ENCODE results near the gene TXNDC5.

The TXNDC5 gene

DNA sequence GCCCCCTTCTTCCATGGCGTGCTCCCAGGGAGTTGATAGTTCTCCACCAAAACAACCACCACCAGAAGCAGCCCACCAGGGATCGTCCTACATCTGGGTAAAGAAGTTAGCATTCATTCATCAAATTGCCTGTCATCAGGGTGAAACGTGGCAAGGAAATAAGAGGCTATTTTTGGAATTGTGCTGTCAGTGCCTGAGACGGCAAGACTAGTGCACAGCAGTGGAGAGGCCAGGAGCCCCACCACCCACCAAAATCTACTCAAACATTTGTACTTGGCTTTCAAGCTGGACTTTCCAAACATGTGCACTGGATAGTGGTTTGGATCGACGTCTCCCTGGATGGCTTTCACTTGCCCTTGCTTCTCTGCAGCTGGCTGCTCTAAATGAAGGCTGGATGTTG is 44.8 kb downstream of the TXNDC5 start:
- Mint-ChIP-seq H3K27me3 (peaks cover 59% of the 10 kb centered on the region), H3K36me3 (ENCODE audit: insufficient read depth) (peaks cover 2% of the 10 kb centered on the region), H3K4me3 (no peak overlapping the region), H3K27ac (ENCODE audit: low read depth) (no peak overlapping the region), H3K4me1 (no peaks in the 10 kb centered on the region), H3K9me3 (no peaks in the 10 kb centered on the region)
- DNase-seq (ENCODE audit: low spot score in 2 of 2) (no peak), ATAC-seq (replicated peaks; ENCODE audit: extremely low read depth, poor library complexity, severe bottlenecking) (no peak)

DNA sequence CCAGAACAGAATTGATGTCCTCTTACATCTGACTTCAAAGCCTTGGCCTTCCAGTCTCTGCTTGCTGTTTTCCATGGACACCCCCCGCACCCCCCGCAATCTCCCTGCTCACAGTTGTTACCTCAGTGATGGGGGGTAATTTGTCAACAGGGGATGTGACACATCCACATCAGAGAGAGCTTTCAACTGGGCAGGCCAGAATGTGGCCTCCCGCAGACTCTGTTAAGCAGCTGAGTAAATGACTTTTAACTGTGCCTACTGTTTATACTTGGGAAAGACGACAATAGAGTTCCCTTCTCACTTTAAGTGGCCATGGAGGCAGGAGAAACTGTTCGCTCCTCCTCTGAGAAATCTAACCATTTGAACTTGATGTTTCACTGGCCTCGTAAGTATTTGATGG is 51.0 kb downstream of the TXNDC5 start:
- ATAC-seq (replicated peaks; ENCODE audit: extremely low read depth, poor library complexity, severe bottlenecking): no peak

DNA sequence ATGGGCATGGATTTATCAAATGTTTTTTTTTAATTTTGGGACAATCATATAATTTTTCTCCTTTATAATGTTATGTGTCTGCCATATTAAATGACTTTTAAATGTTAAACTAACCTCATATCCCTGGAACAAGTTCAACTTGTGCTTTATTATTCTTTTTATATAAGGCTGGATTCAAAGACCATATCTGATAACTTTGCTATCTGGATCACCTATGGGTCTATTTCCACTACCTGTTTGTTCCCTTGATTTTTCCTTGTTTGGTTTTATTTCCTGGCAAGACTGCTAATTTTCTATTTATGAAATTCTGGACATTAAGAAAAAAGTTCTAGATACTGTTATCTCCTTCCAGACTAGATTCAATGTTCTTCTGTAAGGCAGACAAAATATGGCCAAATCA is 58.8 kb downstream of the TXNDC5 start:
- peaks cover 10% of the 10 kb centered on the region for H3K27me3 Mint-ChIP-seq
- no peak for DNase-seq (ENCODE audit: low spot score in 2 of 2)
- H3K4me1 Mint-ChIP-seq: no peaks in the 10 kb centered on the region
- no peaks in the 10 kb centered on the region for H3K36me3 Mint-ChIP-seq (ENCODE audit: insufficient read depth)
- no peak for ATAC-seq (replicated peaks; ENCODE audit: extremely low read depth, poor library complexity, severe bottlenecking)
- no peaks in the 10 kb centered on the region for H3K9me3 Mint-ChIP-seq
- H3K4me3 Mint-ChIP-seq: no peak overlapping the region
- no peak overlapping the region for H3K27ac Mint-ChIP-seq (ENCODE audit: low read depth)

More for the DNA sequence above, 51.0 kb downstream of the TXNDC5 start:
- H3K9me3 Mint-ChIP-seq: no peaks in the 10 kb centered on the region
- peaks cover 39% of the 10 kb centered on the region for H3K27me3 Mint-ChIP-seq
- DNase-seq (ENCODE audit: low spot score in 2 of 2): no peak
- peaks cover 2% of the 10 kb centered on the region for H3K36me3 Mint-ChIP-seq (ENCODE audit: insufficient read depth)
- H3K4me1 Mint-ChIP-seq: no peaks in the 10 kb centered on the region
- no peak overlapping the region for H3K27ac Mint-ChIP-seq (ENCODE audit: low read depth)
- no peak overlapping the region for H3K4me3 Mint-ChIP-seq

DNA sequence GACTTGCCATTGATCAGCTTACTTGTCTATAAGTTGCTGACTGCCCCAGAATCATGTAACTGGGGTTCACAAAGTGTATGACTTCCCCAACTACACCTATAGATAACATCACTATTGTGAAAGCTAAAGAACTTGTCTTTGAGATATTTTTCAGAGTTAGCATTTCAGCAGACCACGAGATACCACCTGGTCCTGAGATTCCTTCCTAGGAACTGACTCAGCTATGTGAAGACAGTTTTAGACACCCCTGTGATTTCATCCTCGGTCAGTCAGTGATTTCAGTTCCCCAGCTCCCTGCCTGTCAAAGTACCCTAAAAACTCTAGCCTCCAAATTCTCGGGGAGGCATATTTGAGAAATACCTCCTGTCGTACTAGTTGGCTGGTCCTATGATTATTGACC is 62.4 kb downstream of the TXNDC5 start:
- DNase-seq (ENCODE audit: low spot score in 2 of 2) (no peak), ATAC-seq (replicated peaks; ENCODE audit: extremely low read depth, poor library complexity, severe bottlenecking) (no peak)
- no peak overlapping the region for H3K4me3 Mint-ChIP-seq
- H3K9me3 Mint-ChIP-seq: no peaks in the 10 kb centered on the region
- no peak overlapping the region for H3K27ac Mint-ChIP-seq (ENCODE audit: low read depth)
- no peaks in the 10 kb centered on the region for H3K36me3 Mint-ChIP-seq (ENCODE audit: insufficient read depth)
- peaks cover 34% of the 10 kb centered on the region for H3K27me3 Mint-ChIP-seq
- H3K4me1 Mint-ChIP-seq: no peaks in the 10 kb centered on the region

DNA sequence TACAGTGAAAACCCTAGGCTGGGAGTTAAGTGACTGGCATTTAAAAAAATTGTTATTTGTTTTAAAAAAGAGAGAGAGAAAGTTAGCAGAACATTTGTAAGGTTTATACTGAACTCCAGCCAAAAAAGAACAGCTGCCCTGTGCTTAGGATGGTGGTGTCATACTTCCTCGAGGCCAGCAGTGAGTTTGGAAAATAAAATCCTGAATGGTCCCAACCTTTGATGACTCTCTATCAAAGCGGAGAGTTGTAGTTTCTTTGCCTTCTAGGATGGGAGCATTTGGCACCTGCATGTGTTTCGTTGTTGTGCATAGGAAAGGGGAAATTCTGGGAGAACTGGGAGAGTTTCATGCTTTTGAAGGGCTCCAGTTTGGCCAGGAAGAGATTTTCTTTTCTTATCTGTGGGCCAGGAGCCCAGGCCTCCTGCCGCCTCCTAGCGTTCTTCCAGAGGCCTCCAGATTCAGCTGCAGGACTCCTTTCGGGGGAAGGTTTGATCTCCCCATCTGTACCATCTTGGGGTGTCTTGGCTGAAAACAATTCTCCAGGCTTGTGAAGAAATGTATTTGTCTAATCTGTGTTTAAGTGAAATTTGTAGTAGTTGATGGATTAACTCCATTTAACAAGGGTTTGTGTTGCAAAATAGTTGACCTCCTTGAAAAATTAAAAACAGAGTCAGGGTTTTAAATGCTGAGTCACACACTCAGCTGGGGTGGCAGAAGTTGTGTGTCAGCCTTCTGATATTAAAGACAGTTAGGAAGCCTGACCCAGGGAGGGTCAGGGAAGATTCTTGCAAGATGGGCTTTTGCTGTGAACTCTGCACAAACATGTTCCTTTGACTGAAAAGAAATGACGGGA is 63.4 kb downstream of the TXNDC5 start:
- Mint-ChIP-seq H3K27me3 (peaks cover 34% of the 10 kb centered on the region), H3K36me3 (ENCODE audit: insufficient read depth) (no peaks in the 10 kb centered on the region), H3K4me3 (no peak overlapping the region), H3K9me3 (no peaks in the 10 kb centered on the region), H3K27ac (ENCODE audit: low read depth) (no peak overlapping the region), H3K4me1 (no peaks in the 10 kb centered on the region)
- ATAC-seq (replicated peaks; ENCODE audit: extremely low read depth, poor library complexity, severe bottlenecking) (no peak), DNase-seq (ENCODE audit: low spot score in 2 of 2) (no peak)

DNA sequence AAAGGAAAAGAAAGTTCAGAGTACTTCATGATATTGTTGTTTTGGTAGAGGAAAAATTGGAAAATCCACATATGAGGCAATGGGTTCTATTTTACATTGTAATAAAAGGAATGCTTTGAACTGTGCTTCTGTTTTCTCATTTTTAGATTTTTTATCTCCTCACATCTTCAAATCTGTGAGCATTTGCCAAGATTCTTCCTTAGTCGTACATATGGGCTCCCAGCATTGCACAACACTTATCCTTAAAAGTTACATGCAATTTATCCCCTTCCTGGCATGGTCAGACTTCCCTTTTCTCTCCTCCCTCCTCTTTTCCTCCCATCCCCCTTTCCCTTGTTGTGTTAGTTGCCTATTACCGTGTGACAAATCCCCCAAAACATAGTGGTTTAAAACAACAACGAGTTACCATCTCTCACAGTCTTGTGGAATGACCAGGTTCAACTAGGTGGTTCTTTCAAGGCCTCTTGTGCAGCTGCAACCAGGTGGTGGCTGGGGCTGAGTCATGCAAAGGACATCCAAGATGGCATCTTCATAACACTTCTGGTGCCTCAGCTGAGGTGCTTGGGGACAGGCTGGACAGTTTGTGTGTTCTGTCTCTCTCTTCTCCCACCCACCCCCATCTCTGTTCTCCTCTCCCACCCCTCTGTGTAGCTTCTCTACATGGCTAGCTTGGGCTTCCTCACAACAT is 68.7 kb downstream of the TXNDC5 start:
- no peaks in the 10 kb centered on the region for H3K36me3 Mint-ChIP-seq (ENCODE audit: insufficient read depth)
- peaks cover 25% of the 10 kb centered on the region for H3K27me3 Mint-ChIP-seq
- no peak for ATAC-seq (replicated peaks; ENCODE audit: extremely low read depth, poor library complexity, severe bottlenecking)
- H3K9me3 Mint-ChIP-seq: no peaks in the 10 kb centered on the region
- no peak overlapping the region for H3K27ac Mint-ChIP-seq (ENCODE audit: low read depth)
- no peaks in the 10 kb centered on the region for H3K4me1 Mint-ChIP-seq
- no peak for DNase-seq (ENCODE audit: low spot score in 2 of 2)
- no peak overlapping the region for H3K4me3 Mint-ChIP-seq

DNA sequence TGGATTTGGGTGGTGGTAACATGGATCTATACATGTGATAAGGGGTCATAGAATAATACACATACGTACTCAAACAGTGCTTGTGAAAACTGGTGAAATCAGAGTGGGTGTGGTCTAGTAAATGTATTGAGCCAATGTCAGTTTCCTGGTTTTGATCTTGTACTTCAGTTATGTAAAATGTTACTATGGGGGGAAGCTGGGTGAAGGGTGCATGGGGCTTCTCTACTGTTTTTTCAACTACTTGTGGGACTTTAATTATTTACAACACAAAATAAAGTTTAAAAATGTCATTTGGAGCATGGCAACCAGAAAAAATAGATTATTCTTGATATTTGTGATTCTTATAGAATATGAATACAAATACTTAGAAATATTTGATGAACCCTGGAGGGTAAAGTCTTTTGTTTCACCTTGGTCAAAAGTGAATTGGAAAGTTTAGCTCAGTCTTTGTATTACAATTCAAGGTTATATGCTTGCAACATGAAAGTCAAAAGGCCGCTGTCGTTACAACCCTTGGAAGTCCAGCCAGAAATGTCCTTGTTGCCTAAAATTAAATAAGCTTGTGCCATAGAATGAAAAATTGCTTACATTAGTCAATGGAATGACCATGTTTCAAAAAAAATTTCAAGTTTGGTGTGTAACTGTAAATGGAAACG is 74.1 kb downstream of the TXNDC5 start:
- Mint-ChIP-seq H3K4me1 (no peaks in the 10 kb centered on the region), H3K27ac (ENCODE audit: low read depth) (no peak overlapping the region), H3K36me3 (ENCODE audit: insufficient read depth) (no peaks in the 10 kb centered on the region), H3K4me3 (no peak overlapping the region), H3K27me3 (peaks cover 29% of the 10 kb centered on the region), H3K9me3 (no peaks in the 10 kb centered on the region)
- ATAC-seq (replicated peaks; ENCODE audit: extremely low read depth, poor library complexity, severe bottlenecking): no peak
- DNase-seq (ENCODE audit: low spot score in 2 of 2): no peak

DNA sequence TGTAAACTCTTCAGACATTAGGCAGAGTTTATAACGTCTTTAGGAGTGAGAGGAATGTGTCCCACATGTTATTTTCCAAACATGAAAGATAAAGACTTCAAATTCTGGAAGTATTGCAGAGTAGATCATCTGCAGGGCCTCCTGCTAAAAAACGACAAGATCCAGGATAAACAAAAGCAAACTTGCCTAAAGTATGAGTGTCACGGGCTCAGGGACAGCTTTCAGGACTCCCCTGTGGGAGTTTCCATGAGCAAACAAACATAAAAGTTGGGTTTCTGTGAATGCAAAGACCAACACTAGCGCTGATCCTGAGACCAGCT is 76.9 kb downstream of the TXNDC5 start:
- H3K27me3 Mint-ChIP-seq: peaks cover 42% of the 10 kb centered on the region
- H3K27ac Mint-ChIP-seq (ENCODE audit: low read depth): no peak overlapping the region
- ATAC-seq (replicated peaks; ENCODE audit: extremely low read depth, poor library complexity, severe bottlenecking) (no peak), DNase-seq (ENCODE audit: low spot score in 2 of 2) (no peak)
- no peak overlapping the region for H3K4me3 Mint-ChIP-seq
- no peaks in the 10 kb centered on the region for H3K9me3 Mint-ChIP-seq
- H3K4me1 Mint-ChIP-seq: no peaks in the 10 kb centered on the region
- H3K36me3 Mint-ChIP-seq (ENCODE audit: insufficient read depth): no peaks in the 10 kb centered on the region

DNA sequence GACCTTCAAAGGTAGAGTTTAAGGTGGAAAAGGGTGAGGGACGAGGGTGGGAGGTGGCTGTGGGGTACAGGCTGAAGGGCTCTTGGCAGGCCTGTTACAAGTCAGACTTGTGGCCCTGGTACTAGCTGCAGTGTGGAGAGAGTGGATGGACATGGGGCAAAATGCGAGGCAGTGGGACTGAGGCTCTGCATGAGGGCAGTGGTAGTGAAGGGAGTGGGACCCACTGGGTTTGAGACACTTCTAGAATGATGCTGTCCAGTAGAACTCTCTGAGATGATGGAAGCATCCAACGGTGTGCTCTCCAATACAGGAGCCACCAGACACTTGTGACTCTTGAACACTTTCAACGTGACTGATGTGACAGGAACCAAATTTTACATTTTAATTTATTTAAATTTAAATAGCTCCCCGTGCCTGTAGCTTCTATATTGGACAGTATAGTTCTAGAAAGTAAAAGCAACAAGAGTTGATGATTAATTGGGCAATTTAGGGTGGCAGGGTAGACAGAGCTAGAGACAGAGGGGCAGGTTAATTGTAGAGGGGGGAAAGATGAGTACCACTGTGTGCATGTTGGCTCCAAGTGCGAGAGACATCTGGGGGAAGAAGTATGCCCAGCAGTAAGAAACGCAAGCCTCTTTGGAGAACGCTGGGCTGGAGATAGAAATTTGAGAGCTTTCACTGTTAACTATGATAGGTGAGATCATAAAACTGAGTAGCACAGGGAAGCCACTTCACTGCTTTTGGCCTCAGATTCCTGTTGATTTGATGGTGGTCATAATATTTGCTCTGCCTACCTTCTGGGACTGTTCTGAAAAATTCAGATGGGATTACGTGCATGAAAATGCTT is 77.5 kb downstream of the TXNDC5 start:
- Mint-ChIP-seq H3K36me3 (ENCODE audit: insufficient read depth) (no peaks in the 10 kb centered on the region), H3K9me3 (no peaks in the 10 kb centered on the region), H3K4me1 (no peaks in the 10 kb centered on the region), H3K4me3 (no peak overlapping the region), H3K27ac (ENCODE audit: low read depth) (no peak overlapping the region), H3K27me3 (peaks cover 42% of the 10 kb centered on the region)
- DNase-seq (ENCODE audit: low spot score in 2 of 2) (no peak), ATAC-seq (replicated peaks; ENCODE audit: extremely low read depth, poor library complexity, severe bottlenecking) (no peak)
